CD4-positive, CD25-positive, alpha-beta regulatory T cell (primary cell): ENCODE data around the gene SLC9A4. TPM values are rescaled to one million over a fixed set of nuclear protein-coding genes. Genes with fewer than 3 reads are reported as not detected.

Experiments
- polyA plus RNA-seq, 4 donors: library from polyadenylated mRNA; unstranded; fragments of 300-500 nt; fragmentation: Illumina TruSeq; gene quantifications; one replicate each; pipeline ENCODE4 v1.2.3, GENCODE V29; 2021
- total RNA-seq: library from RNA; stranded (reverse); gene quantifications from one replicate; pipeline ENCODE4 v1.2.3, GENCODE V29; 2022

SLC9A4 gene
- total and polyA plus RNA-seq, 5 donors from 2014 or later, result not detected

Other genes with a start within 250 kb of the SLC9A4 start
- gene IL1RL1, start 161.7 kb upstream of the SLC9A4 start, total RNA-seq, result 0.89 TPM
- not detected for gene IL1RL1, start 161.7 kb upstream of the SLC9A4 start, polyA plus RNA-seq
- gene IL18R1, start 117.4 kb upstream of the SLC9A4 start, total RNA-seq, result 19.9 TPM
- 10 to 100 TPM in 2 of 4 donors, 1 to 10 TPM in 2; 6.9 to 12.5 (median 10.0) TPM for gene IL18R1, start 117.4 kb upstream of the SLC9A4 start, polyA plus RNA-seq
- 0.44 TPM for gene IL18RAP, start 50.1 kb upstream of the SLC9A4 start, total RNA-seq
- under 1 TPM in 1 of 4 donors, not detected in 3; 0.41 TPM for gene IL18RAP, start 50.1 kb upstream of the SLC9A4 start, polyA plus RNA-seq
- not detected for gene SLC9A2, start 146.3 kb downstream of the SLC9A4 start, total RNA-seq
- gene SLC9A2, start 146.3 kb downstream of the SLC9A4 start, polyA plus RNA-seq, result not detected